Endometrium (tissue), 2 donors: ENCODE data around the gene SPON2.

ENCODE experiments used
- FAIRE-seq: peaks from 2 replicates; lab custom pipeline; 2012; peaks lifted over from hg19 to GRCh38; lab: Jason Lieb, UNC
- donor health status: control.
- donor health status: control.

The SPON2 gene

GRCh38 chr4:1195109-1195671 is 22.8 kb upstream of the SPON2 start:
- FAIRE-seq = no peak

DNA sequence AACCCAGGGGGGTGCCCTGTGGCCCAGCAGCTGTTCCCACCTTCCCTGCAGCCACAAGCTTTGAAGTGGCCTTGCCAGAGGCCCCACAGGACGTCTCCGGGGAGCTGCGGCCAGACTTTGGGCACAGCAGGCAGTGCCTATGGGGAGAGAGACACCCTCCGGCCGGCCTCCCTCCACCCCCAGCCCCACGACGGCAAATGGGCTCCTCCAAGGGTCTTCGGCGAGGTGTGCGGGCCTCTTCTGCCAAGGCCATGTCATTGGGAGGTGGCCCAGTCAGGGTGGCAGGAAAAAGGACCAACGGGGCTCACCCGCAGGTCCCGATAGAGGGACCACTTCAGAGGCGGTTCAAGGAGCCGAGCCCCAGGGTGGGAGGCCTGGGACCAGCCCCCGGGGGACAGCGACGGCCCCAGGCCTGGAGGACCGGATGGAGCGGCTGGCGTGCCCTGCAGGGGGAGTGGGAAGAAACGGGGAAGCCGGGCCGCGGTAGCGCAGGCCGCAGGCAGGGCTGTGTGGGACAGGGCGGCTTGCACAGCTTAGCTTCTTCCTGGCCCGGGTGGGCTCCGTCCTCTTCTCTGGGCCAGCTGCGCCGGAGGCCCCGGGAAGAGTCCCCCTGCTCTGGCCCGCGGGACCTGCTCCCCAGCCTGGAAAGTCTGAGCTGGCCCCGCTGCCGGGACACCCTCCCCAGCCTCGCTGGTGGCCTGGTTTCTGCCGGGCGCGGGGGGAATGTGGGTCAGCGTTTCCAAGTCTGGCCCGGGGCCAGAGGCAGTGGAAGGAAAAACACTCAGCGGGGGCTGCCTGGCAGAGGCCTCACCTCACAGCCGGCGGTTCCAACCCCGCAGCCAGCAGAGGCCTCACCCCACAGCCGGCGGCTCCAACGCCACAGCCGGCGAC is 21.9 kb upstream of the SPON2 start:
- no peak for FAIRE-seq

- no peak for FAIRE-seq
Measured at GRCh38 chr4:1193206-1194009, 21.0 kb upstream of the SPON2 start.

- no peak for FAIRE-seq
Measured at GRCh38 chr4:1192493-1193205, 20.3 kb upstream of the SPON2 start.

DNA sequence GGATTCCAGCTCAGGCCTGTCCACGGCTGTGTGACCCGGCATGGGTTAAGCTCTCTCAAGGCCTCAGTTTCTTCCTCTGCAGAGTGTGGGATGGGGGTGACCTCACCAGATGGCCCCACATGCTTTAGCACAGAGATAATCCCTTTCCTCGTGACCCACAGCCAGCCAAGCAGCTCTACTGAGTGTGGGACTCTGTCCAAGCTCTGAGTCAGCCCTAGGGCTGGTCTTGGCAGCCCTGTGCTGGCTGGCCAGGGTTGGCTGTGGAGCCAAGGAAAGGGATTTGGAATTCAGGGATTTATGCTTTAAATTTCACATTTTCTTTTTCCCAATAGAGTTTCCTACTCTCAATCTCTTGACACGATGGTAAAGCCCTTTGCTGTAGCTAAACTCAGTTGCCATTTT is 19.7 kb upstream of the SPON2 start:
- peak; percentile 82 for FAIRE-seq

DNA sequence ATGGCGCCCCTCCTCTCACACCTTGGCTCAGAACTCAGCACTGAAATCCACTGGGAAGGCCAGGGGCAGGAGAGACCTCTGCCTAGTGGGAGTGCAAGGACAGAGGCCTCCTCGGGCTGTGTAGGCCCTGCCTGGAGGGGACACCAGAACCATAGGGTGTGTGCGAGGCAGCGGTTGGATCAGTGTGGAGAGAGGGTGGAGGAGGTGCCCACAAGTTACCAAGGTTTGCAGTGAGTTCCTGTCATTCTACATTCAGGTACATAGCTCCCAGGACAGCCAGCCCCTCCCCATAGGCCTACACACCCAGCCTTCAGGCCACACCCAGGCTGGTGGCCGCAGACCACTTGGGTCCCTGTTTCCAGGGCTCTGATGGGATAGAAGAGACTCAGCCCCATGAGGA is 19.2 kb upstream of the SPON2 start:
- FAIRE-seq = no peak

GRCh38 chr4:1187182-1187581 is 14.8 kb upstream of the SPON2 start:
- no peak for FAIRE-seq

GRCh38 chr4:1183985-1184773 is 11.8 kb upstream of the SPON2 start:
- peak; percentile 62 for FAIRE-seq

DNA sequence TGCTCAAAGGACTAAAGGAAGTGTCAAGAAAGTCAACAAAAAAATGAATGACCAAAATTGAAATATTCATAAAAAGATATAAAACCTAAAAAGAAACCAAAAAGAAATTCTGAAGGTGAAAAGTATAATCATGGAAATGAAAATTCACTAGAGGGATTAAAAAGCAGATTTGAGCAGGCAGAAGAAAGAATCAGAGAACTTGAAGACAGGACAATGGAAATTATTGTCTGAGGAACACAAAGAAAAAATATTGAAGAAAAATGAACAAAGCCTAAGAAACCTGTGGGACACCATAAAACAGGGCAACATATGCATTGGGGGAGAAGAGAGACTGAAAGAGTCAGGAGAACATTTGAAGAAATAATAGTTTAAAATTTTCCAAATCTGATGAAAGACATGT is 9.9 kb upstream of the SPON2 start:
- no peak for FAIRE-seq

GRCh38 chr4:1180663-1181062 is 8.3 kb upstream of the SPON2 start:
- no peak for FAIRE-seq

DNA sequence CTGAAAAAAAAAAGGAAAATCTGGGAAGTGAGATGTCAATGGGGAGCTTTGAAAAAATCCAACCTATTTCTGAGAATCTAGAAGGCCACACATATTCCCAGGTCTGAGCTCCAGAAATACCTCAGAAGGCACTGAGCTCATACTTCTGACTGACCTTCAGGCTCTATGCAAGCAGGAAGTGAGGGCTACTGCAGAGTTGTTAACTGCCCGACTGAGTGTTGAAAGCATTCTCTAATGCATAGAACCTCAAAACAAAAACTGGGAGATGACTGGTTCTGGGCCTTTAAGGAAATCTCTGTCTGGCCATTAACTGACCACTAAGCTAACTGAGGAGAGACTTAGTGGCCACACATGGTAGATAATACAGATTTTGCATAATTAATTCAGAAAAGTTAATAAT is 7.6 kb upstream of the SPON2 start:
- FAIRE-seq = no peak

- FAIRE-seq = no peak
Measured at GRCh38 chr4:1179089-1179441, 6.7 kb upstream of the SPON2 start.

GRCh38 chr4:1178300-1179088 is 6.1 kb upstream of the SPON2 start:
- no peak for FAIRE-seq

GRCh38 chr4:1177274-1178141 is 5.1 kb upstream of the SPON2 start:
- FAIRE-seq = no peak

GRCh38 chr4:1176398-1177273 is 4.3 kb upstream of the SPON2 start:
- no peak for FAIRE-seq

DNA sequence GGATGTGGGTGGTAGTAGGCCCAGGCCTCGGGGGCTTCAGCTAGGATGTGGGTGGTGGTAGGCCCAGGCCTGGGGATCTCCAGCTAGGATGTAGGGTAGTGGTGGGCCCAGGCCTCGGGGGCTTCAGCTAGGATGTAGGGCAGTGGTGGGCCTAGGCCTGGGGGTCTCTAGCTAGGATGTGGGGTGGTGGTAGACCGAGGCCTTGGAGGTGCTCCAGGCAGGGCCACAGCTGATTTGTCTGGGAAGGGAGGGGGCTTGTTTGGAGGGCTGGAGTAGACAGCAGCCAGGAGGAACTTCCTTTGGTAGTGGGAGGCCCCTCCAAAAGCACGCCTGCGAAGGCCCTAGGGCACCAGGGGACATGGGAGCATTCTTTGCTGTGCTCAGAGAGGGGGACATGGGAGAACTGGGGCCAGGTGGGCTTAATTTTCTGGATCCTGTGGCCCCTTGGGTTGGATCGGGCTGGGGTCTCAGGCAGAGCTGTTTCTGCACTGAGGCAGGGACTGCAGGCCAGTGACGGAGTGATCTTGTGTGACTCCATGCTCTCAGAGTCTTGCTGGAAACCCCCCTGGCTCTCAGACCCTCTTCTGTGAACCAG is 3.3 kb upstream of the SPON2 start:
- no peak for FAIRE-seq

- no peak for FAIRE-seq
Measured at GRCh38 chr4:1174941-1175634, 2.7 kb upstream of the SPON2 start.
